ENCODE results near the gene RFX7.

The RFX7 gene

GRCh38 chr15:56042982-56043980 lies 200.4 kb downstream of the RFX7 start:
- no peak for DNase-seq

- DNase-seq = no peak
Observed at GRCh38 chr15:56042498-56042897, 201.2 kb downstream of the RFX7 start.

DNA sequence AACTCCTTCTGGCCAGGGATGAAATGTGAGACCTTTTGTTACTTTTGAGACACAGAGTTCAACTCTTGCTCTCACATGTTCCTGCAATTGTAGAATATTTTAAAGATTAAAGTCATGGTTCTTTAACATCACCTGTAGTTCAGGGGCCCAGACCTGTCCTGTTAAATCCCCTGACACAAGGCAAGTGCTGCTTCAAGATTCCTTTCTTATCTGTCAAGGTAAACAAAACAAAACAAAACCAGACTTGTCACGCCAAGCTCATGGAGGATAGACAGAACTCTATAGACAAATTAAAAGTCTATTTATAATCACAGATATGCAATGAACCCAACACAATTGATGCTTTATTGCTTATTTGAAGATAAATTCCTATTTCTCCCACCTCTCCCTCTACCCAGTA lies 201.6 kb downstream of the RFX7 start:
- DNase-seq = no peak

GRCh38 chr15:56040081-56041035 lies 203.3 kb downstream of the RFX7 start:
- DNase-seq = no peak

- no peak for DNase-seq
Observed at GRCh38 chr15:56038707-56039106, 205.0 kb downstream of the RFX7 start.

GRCh38 chr15:56038015-56038414 lies 205.7 kb downstream of the RFX7 start:
- no peak for DNase-seq
